HFF-Myc (cell line): ENCODE data around the gene ZBTB42.
A peak's percentile ranks its signal among the peaks of the same experiment; 100 is the strongest.

Experiments
- DNase-seq: peaks from one replicate; pipeline ENCODE4 v3.0.0-alpha.2; 2011; ENCODE audit warnings: low read depth; ENCODE audit errors: extremely low read depth
- H3K4me3 ChIP-seq: replicated peaks from 2 replicates; pipeline ENCODE4 v1.5.1; 2011; ENCODE audit warnings: low read depth, mild to moderate bottlenecking, control low read depth, low read length
- TF ChIP-seq, protein P1 (sequence below): IDR thresholded peaks from 2 replicates; pipeline ENCODE4 v1.5.1; 2012; ENCODE audit warnings: mild to moderate bottlenecking, low read depth, low read length, control low read depth; ENCODE audit errors: missing control alignments

ZBTB42 gene

GRCh38 chr14:104770072-104770579 lies 30.8 kb upstream of the ZBTB42 start:
- DNase-seq: no peak
- no peak overlapping the region for H3K4me3 ChIP-seq
- TF ChIP-seq, protein P1, sequence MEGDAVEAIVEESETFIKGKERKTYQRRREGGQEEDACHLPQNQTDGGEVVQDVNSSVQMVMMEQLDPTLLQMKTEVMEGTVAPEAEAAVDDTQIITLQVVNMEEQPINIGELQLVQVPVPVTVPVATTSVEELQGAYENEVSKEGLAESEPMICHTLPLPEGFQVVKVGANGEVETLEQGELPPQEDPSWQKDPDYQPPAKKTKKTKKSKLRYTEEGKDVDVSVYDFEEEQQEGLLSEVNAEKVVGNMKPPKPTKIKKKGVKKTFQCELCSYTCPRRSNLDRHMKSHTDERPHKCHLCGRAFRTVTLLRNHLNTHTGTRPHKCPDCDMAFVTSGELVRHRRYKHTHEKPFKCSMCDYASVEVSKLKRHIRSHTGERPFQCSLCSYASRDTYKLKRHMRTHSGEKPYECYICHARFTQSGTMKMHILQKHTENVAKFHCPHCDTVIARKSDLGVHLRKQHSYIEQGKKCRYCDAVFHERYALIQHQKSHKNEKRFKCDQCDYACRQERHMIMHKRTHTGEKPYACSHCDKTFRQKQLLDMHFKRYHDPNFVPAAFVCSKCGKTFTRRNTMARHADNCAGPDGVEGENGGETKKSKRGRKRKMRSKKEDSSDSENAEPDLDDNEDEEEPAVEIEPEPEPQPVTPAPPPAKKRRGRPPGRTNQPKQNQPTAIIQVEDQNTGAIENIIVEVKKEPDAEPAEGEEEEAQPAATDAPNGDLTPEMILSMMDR: no peak

DNA sequence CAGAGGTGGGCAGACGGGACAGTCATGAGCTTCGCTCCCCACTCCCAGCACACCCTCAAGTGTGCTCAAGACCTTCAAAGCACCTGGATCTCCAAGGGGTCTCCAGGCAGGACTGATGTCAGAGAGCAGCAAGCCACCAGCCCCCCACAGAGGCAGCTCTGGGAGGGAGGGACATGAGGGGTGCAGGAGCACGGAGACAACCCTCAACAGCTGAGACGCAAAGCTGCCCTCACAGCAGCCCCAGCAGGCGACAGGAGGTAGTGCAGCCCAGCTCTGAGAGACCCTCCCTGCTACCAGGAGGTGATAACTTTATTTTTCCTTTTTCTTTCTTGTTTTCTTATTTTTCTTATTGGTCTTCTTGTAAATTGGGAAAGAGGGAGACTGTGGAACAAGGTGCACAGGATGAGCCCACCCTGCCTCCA lies 30.0 kb upstream of the ZBTB42 start:
- H3K4me3 ChIP-seq: no peak overlapping the region

DNA sequence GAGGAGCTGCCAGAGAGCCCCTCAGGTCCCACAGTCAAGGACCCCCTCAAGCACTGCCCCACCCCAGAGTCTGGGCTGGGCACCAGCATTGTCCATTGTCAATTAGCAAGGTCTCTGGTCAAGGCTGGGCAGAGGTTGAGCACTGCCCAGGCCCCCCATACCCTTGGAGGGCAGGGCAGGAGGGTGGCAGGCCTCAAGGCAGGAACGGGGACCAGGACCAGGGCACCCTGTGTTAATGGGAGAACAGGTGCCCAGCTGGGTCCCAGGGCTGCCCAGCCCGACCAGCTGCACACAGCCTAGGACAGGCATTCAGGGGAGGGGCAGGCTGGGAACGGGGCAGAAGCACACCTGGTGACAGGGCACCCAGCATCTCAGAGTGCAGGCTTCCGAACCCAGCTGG lies 29.5 kb upstream of the ZBTB42 start:
- no peak overlapping the region for H3K4me3 ChIP-seq

More for the DNA sequence above, 30.0 kb upstream of the ZBTB42 start:
- no peak for DNase-seq
- TF ChIP-seq, protein P1: peak; percentile 76

GRCh38 chr14:104771918-104772706 lies 28.8 kb upstream of the ZBTB42 start:
- no peak overlapping the region for H3K4me3 ChIP-seq
- TF ChIP-seq, protein P1: no peak
- no peak for DNase-seq

More for the DNA sequence above, 29.5 kb upstream of the ZBTB42 start:
- DNase-seq: no peak
- TF ChIP-seq, protein P1: no peak

DNA sequence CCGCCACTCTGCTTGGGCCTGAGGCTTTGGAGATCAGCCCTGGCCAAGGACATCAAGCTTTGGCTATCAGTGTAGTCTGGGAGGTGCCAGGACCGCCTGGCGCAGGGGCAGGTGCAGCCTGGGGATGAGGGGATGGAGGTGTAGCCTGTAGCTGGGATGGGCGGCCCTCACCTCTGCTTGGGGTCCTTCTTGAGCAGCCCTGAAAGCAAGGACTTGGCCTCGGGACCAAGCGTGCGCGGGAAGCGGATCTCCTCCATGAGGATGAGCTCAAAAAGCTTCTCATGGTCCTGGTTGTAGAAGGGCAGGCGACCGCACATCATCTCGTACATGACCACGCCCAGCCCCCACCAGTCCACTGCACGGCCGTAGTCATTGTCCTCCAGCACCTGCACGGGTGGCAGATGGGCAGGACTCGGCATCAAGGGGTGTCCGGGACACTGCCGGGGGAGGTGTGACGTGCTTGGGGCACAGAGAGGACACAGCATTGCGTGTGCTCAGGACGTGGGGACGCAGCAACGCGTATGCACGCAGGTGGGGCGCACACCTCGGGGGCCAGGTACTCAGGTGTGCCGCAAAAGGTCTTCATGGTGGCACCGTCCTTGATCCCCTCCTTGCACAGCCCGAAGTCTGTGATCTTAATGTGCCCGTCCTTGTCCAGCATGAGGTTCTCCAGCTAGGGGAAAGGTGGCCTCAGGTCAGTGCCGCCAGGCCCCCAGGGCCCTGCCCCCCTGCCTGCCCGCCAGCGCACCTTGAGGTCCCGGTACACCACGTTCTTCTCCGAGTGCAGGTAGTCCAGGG lies 28.0 kb upstream of the ZBTB42 start:
- H3K4me3 ChIP-seq: no peak overlapping the region
- DNase-seq: no peak
- TF ChIP-seq, protein P1: no peak

DNA sequence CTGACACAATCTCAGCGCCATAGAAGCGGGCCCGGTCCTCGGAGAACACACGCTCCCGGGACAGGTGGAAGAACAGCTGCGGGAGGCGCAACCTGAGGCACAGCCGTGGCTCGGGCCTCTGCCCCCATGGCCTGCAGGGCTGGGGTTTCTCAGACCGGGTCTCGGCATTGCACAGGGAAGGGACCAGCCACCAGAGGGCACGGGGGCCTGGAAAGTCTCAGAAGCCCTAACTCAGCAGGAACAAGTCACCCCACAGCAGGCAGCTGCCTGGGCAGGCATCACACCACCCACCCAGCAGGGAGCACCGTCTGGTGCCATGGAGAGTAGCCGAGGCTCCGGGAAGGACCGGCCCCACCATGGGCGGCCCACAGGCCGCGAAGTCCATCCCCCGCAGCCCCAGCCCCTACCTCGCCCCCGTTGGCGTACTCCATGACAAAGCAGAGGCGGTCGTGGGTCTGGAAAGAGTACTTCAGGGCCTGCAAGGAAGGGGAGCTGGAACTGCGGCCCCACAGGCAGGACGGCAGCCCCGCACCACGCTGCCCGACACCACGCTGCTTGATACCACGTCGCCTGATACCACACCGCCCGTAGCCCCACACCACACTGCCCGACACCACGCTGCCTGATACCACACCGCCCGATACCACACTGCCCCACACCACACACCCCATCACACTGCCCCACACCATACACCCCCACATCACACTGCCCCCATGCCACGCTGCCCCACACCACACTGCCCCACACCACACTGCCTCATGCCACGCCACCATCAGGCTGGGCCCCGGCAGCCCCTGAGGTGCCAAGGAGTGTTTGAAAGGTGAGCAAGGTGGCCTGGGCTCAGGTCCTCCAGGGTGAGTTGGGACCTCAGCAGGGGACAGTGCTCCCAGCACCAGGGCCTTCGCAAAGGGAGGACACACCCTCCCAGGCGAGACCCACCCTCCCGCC lies 27.1 kb upstream of the ZBTB42 start:
- no peak for DNase-seq
- TF ChIP-seq, protein P1: no peak
- H3K4me3 ChIP-seq: no peak overlapping the region
